SJCRH30 (cell line): ENCODE data around the gene PDE6H. TPM values are rescaled to one million over a fixed set of nuclear protein-coding genes. Genes with fewer than 3 reads are reported as not detected.

Experiments
- DNase-seq, 2 experiments: peaks; one replicate each; pipeline ENCODE4 v3.0.0-alpha.2; 2015 to 2020
- H3K27ac ChIP-seq: fragments of 250-450 bp; sonication (Bioruptor Pico); 2 replicates; pipeline ENCODE4 v1.5.1; 2020; ENCODE audit warnings: mild to moderate bottlenecking, moderate library complexity
- H3K27me3 ChIP-seq: fragments of 250-450 bp; sonication (Bioruptor Pico); 2 replicates; pipeline ENCODE4 v1.5.1; 2020; ENCODE audit warnings: mild to moderate bottlenecking, moderate library complexity
- H3K36me3 ChIP-seq: fragments of 250-450 bp; sonication (Bioruptor Pico); 2 replicates; pipeline ENCODE4 v1.5.1; 2020; ENCODE audit warnings: mild to moderate bottlenecking, moderate library complexity
- H3K4me1 ChIP-seq: fragments of 250-450 bp; sonication (Bioruptor Pico); 2 replicates; pipeline ENCODE4 v1.5.1; 2020; ENCODE audit warnings: mild to moderate bottlenecking, moderate library complexity
- H3K4me3 ChIP-seq: fragments of 250-450 bp; sonication (Bioruptor Pico); 2 replicates; pipeline ENCODE4 v1.5.1; 2020; ENCODE audit warnings: mild to moderate bottlenecking, moderate library complexity
- H3K9me3 ChIP-seq: fragments of 250-450 bp; sonication (Bioruptor Pico); replicated peaks from 2 replicates; pipeline ENCODE4 v1.5.1; 2020; ENCODE audit warnings: mild to moderate bottlenecking, moderate library complexity
- total RNA-seq: library from RNA; depleted of rRNA; stranded (reverse); fragments of >200 nt; shearing (Covaris generic); gene quantifications from 2 replicates; pipeline ENCODE4 v1.2.3, GENCODE V29; 2014

The PDE6H gene
- total RNA-seq, 1 experiment from 2014 or later: not detected

DNA sequence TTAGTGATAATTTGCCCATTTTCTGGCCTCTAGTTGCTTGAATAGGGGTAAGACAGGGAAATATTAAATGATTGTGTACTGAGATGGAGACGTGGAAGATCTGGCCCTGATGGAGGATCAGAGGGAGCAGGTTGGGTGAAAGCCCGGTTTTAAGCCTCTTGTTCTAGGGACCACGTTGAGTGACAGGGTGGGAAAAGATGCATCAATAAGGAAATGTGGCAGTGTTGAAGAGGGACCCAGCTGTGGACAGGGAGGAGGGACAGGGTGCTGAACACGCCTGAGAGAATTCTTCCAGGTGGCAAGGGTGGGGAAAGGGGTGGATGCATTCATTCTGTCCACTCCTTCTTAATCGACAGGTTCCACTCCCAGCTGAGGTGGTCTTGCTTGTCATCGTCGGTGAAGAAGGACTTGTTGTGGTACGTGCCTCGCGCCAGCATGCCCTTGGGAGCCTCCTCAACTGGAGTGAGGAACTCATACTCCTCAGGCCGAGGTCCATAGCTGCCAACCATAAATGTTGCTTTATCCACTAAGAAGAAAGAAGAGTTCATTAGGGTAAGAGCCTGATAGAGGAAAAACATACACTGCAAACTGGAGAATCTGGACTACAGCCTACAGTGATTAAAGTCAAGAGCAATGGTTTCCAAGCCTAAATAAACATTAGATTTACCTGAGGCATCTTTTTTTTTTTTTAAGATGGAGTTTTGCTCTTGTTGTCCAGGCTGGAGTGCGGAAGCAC, 30.5 kb upstream of the PDE6H start:
- no peaks in the 10 kb centered on the region for H3K36me3 ChIP-seq

DNA sequence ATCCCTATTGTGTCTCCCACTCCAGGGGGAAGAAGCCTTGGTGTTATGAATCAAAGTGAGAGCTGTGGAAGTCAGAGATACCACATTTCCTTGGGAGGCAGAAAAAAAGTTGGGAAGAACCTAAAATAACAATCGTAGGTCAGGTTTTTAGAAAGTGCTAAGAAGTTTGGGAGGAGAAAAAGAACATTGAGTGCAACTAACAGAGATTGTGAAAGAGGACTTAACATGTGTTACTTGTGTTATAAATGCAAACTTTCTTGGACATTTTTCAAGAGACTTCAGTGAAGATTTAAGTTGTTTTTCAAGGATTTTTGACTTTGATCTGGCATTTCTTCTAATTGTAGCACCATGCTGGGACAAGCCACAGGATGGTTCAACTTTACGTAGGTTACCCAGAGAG, 26.7 kb upstream of the PDE6H start:
- H3K36me3 ChIP-seq: no peaks in the 10 kb centered on the region
- H3K4me3 ChIP-seq: no peak overlapping the region
- H3K4me1 ChIP-seq: 0 out of 2 replicates have a peak, but pooled peaks cover 6% of the 10 kb centered on the region
- no peak for DNase-seq
- H3K27me3 ChIP-seq: no peaks in the 10 kb centered on the region
- no peak overlapping the region for H3K27ac ChIP-seq
- no peaks in the 10 kb centered on the region for H3K9me3 ChIP-seq

More for the DNA sequence above, 30.5 kb upstream of the PDE6H start:
- DNase-seq: no peak
- Histone ChIP-seq H3K4me3 (no peak overlapping the region), H3K27ac (no peak overlapping the region), H3K9me3 (no peaks in the 10 kb centered on the region), H3K27me3 (no peaks in the 10 kb centered on the region), H3K4me1 (no peaks in the 10 kb centered on the region)

DNA sequence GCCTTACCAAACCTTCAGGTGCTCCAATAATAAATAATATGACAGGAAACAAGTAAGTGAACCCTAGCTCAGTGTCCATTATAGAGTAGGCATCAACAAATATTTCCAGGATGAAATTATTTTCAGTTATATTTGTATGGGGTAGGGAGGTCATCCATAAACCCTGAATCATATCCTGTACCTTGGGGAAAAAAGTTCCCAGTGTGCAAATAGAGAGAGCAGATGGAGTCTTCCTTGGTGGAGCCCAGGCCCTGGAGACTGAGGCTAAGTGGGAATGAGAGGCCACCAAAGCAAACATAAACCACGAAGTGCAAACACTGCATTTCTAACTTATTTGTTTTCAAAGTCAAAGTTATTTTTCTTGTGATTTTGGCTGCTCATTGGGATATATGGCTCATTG, 26.0 kb upstream of the PDE6H start:
- DNase-seq: no peak
- H3K9me3 ChIP-seq: no peaks in the 10 kb centered on the region
- H3K27me3 ChIP-seq: no peaks in the 10 kb centered on the region
- H3K27ac ChIP-seq: no peak overlapping the region
- H3K36me3 ChIP-seq: no peaks in the 10 kb centered on the region
- H3K4me1 ChIP-seq: 0 out of 2 replicates have a peak, but pooled peaks cover 8% of the 10 kb centered on the region
- no peak overlapping the region for H3K4me3 ChIP-seq

DNA sequence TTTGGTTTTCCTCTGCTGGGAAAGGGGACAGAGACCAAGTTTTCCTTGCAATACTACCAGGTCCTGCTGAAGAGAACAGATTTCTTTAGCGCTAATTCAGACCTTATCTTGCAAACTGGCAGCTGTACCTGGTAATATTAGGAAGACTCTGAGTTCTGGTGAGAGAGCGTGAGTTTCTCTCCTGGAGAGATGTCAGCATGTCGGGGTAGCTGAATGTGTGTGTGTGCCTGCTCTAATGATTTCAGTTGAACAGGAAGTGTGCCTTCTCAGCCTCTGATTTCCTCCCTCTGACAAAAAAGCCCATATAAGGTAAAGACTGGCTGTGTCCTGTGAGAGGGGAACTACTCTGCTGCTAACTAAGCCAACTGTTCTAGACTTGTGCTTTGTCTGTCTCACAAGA, 24.2 kb upstream of the PDE6H start:
- Histone ChIP-seq H3K36me3 (no peaks in the 10 kb centered on the region), H3K27ac (no peak overlapping the region), H3K9me3 (no peaks in the 10 kb centered on the region), H3K27me3 (no peaks in the 10 kb centered on the region), H3K4me3 (no peak overlapping the region), H3K4me1 (0 out of 2 replicates have a peak, but pooled peaks cover 8% of the 10 kb centered on the region)
- peak; percentile 17 to 59 for DNase-seq

DNA sequence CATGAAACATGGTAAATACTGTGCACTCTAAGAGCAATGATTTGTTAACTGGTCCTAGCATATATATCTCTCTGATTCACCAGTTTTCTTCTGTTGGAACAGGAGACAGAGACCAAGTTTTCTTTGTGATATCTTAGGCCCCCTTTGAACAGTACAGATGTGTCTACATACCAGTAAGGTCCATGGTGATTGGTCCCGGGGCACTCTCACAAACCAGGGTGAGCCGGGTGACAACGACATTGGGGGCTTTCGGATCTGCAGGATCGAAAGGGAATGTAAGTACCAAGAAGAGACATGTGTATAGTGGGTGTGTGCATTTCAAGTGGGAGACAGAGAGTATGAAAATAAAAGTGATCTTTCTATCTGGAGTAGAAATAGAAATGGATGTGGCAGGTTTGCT, 23.2 kb upstream of the PDE6H start:
- no peak for DNase-seq
- H3K27me3 ChIP-seq: no peaks in the 10 kb centered on the region
- H3K36me3 ChIP-seq: no peaks in the 10 kb centered on the region
- no peak overlapping the region for H3K4me3 ChIP-seq
- no peaks in the 10 kb centered on the region for H3K9me3 ChIP-seq
- H3K4me1 ChIP-seq: 0 out of 2 replicates have a peak, but pooled peaks cover 8% of the 10 kb centered on the region
- H3K27ac ChIP-seq: no peak overlapping the region

DNA sequence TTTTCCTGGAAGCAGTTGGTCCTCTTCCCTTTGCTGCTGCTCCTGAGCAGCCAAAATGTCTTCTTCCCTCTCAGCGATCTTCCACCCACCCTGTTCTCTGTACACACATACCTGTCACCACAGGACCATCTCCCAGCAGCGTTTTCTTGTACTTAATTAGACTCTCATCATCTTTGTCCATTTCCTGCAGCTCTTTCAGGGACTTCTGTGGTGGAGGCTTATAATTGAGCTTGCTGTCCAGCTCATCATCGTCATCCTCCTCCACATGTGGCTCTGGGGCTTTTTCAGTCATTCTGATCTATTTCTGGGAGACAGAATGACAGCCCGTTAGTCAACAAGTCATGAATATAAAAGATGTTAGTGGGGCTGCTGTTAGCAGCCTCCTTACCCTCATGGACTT, 22.4 kb upstream of the PDE6H start:
- no peak for DNase-seq
- Histone ChIP-seq H3K4me1 (0 out of 2 replicates have a peak, but pooled peaks cover 8% of the 10 kb centered on the region), H3K27ac (no peak overlapping the region), H3K36me3 (no peaks in the 10 kb centered on the region), H3K9me3 (no peaks in the 10 kb centered on the region), H3K4me3 (no peak overlapping the region), H3K27me3 (no peaks in the 10 kb centered on the region)

DNA sequence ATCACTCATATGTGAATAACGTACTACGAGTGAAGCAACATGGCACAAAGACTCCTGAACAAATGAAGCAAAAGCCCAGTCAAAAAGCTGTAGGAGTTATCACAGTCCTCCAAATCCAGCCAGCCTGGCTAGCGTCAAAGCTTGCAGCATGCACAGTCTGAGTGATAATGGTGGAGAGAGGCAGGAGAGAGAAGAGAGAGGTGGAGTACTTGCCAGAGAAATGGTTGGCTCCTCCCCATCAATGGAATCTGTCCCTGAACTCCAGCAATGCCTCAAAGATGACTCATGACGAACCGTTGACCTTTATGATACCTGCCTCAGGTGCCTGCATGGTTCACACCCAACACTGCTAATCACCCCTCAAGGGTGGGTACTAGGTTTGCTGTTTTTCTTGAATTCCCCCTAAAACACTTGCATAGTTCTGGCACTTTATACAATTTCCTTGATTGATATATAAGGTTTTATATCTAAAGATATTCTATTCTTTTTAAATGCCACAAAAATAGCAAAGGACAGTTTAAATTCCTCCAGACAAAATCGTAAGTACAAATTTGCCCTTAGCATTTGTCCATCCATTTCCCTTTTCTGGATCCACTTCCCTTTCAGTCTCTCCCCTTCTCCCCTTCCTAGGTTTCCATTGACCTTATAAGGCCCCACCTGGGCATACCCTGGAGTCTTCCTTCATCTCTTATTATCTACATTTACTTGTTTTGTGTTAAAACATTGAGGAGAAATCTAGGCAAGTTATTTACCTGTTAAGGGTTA, 21.7 kb upstream of the PDE6H start:
- no peaks in the 10 kb centered on the region for H3K27me3 ChIP-seq
- H3K27ac ChIP-seq: no peak overlapping the region
- 0 out of 2 replicates have a peak, but pooled peaks cover 8% of the 10 kb centered on the region for H3K4me1 ChIP-seq
- H3K4me3 ChIP-seq: no peak overlapping the region
- no peaks in the 10 kb centered on the region for H3K9me3 ChIP-seq
- H3K36me3 ChIP-seq: no peaks in the 10 kb centered on the region
- DNase-seq: no peak

DNA sequence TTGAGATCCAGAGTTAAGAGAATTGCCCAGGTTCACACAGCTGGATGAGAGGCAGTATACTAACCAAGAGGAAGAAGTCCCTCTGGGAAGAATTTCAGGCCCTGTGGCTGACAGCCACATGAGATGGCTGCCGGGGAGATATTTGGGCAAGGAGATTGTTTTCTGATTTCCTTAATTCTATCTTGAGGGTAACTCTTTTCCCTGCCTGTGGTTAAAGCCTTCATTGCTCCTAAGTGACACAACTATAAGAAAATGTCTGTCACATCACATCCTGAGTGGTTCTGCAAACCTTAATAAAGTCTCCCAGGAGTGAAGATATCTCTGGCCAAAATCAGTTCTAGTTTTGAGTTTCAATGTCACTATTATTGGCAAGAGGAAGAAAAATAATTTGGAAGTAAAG, 21.0 kb upstream of the PDE6H start:
- DNase-seq: no peak
- H3K27ac ChIP-seq: no peak overlapping the region
- H3K36me3 ChIP-seq: no peaks in the 10 kb centered on the region
- H3K9me3 ChIP-seq: no peaks in the 10 kb centered on the region
- no peaks in the 10 kb centered on the region for H3K27me3 ChIP-seq
- 0 out of 2 replicates have a peak, but pooled peaks cover 8% of the 10 kb centered on the region for H3K4me1 ChIP-seq
- H3K4me3 ChIP-seq: no peak overlapping the region

DNA sequence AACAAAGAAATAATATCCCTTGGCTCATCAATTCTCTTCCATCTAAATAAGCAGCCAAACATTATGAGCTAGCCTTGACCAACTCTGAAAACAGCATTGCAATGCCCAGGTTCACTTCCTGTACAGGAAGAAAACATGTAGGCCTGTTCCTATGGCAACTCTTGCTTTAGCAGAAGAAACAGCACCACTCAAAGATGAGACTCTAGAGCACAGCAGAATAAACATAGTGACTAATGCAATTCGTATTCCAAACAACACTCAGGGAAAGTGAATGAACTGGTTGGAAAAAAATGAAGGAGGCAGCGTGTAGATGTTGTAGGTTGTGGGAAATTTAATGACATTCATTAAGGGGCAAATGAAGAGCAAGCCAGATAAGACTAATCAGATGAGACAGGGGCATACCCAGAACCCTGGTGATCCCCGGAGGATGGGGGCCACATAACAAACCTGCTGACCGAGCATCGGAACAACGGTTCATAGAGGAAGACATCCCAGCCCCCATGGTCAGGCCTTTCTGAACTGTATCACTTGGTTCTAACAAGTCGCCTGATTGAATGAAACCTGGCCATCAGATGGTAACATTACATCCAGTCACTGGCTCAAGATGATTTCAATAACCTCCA, 20.4 kb upstream of the PDE6H start:
- DNase-seq: no peak
- no peak overlapping the region for H3K27ac ChIP-seq
- H3K36me3 ChIP-seq: no peaks in the 10 kb centered on the region
- H3K4me3 ChIP-seq: no peak overlapping the region
- H3K9me3 ChIP-seq: no peaks in the 10 kb centered on the region
- H3K4me1 ChIP-seq: 0 out of 2 replicates have a peak, but pooled peaks cover 8% of the 10 kb centered on the region
- no peaks in the 10 kb centered on the region for H3K27me3 ChIP-seq

DNA sequence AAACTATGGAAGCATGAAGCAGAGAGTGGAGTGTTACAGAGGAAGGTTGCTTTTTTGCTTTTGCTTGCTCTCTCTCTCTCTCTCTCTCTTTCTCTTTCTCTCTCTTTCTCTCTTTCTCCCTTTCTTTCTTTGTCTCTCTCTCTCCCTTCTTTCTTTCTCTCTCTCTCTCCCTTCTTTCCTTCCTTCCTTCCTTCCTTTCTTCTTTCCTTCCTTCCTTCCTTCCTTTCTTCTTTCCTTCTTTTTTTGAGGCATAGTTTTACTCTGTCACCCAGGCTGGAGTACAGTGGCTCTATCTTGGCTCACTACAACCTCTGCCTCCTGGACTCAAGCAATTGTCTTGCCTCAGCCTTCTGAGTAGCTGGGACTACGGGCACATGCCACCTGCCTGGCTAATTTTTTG, 19.1 kb upstream of the PDE6H start:
- Histone ChIP-seq H3K27ac (no peak overlapping the region), H3K4me3 (no peak overlapping the region), H3K27me3 (no peaks in the 10 kb centered on the region), H3K36me3 (no peaks in the 10 kb centered on the region), H3K4me1 (0 out of 2 replicates have a peak, but pooled peaks cover 6% of the 10 kb centered on the region), H3K9me3 (no peaks in the 10 kb centered on the region)
- DNase-seq: no peak

DNA sequence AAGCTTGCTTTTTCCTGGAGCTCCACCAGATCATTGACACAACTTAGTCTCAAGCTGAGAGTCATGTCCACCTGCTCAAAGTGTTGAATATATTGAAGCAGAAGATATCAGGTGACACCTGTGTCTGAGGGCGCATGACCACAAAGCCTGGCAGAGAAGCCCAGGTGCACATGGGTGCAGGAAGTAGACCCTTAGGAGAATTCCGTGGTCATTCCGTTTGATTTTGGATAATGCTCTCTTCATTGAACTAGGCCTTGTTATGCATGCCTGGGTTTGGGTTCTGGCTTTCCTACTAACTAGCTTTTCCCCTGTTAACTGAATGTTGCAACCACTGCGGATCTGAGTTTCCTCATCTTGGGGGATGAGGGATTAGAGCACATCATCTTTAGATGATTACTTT, 18.6 kb upstream of the PDE6H start:
- no peak overlapping the region for H3K27ac ChIP-seq
- H3K4me1 ChIP-seq: 0 out of 2 replicates have a peak, but pooled peaks cover 3% of the 10 kb centered on the region
- H3K27me3 ChIP-seq: no peaks in the 10 kb centered on the region
- no peaks in the 10 kb centered on the region for H3K9me3 ChIP-seq
- no peak overlapping the region for H3K4me3 ChIP-seq
- no peak for DNase-seq
- no peaks in the 10 kb centered on the region for H3K36me3 ChIP-seq

DNA sequence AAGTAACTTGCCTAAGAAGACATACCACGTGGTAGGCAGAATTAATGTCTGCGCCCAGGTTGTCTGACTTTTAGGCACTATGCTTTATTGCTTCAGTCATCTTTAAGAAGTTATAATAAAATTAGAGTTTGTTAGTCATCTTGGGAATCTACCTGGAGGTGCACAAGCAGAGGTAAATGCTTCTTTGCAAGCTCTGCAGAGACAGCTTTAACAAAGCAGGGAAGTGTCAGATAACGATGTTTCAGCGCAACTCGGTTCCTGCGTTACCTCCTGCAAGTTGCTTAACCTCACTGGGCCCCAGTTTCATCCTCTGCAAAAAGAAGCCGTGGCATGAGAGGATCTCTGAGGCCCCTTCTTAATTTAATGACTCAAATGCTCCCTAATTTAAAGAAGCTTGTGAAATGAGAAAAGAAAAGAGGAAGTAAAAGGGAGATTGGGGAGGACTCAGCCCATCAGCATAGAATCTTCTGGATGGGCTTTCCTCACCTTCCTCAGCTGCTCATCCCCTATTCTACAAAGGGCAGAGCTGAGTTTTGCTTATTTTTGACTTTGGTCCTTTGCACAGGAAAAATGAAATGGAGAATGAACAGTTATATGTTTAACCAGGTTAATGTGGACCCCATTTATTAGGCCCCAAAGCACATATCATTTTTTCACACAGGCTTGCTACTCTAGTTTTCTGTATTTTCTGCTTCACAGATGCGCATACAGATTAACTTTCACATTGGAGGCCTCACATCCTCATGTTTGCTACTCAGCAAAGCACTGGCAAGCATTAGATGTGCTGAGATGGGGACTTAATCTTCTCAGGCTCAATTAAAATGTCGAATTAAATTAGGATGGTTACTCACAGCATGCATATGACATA, 16.6 kb upstream of the PDE6H start:
- Histone ChIP-seq H3K27ac (no peak overlapping the region), H3K9me3 (no peaks in the 10 kb centered on the region), H3K36me3 (no peaks in the 10 kb centered on the region), H3K4me1 (peaks cover 9% of the 10 kb centered on the region), H3K27me3 (no peaks in the 10 kb centered on the region), H3K4me3 (no peak overlapping the region)
- DNase-seq: no peak

DNA sequence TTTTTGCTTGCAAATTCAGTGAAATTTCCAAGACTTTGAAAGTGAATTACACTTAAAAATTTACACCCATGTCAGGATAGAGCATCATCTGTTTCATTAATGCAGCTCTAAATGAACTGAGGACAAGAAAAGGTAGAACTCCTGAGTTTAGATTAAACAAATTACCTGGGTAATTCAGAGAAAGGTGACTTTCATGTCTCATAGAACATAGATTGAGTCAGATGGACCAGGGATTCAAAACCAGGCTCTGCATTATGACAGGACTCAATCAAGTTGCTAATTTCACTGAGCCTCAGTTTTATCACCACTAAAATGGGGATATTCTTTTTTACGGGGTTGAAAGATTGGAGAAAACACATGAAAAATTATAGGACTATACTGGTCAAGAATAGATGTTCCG, 15.9 kb upstream of the PDE6H start:
- no peak for DNase-seq
- peaks cover 7% of the 10 kb centered on the region for H3K4me1 ChIP-seq

DNA sequence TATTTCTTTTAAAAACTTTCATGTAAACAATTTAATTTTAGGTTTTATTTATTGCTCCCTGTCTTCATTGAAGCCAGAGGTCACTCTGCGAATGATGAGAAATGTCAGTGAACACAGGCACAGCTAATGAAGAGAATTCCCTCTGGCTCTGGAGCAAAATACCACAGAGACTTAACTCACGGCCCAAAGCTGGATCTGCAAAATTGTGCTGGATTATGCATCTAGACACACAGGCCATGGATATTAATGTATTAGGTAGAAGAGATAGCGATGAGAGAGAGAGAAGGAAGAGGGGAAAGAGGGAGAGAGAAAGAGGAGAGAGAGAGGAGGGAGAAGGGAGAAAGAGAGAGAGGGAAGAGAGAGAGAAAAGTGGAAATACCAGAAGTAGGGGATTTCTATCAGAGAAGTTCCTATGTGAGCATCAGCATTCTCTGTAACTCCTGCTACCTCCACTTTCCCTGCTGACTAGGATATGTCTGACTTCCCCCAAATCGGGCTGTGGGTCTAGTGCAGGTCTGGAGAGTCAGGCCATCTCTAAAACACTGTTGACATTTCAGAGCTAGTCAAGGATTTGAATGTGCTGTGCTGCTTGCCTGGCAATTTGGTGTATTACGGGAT, 15.2 kb upstream of the PDE6H start:
- no peak for DNase-seq
- no peak overlapping the region for H3K27ac ChIP-seq
- peaks cover 7% of the 10 kb centered on the region for H3K4me1 ChIP-seq

More for the DNA sequence above, 15.9 kb upstream of the PDE6H start:
- no peak overlapping the region for H3K27ac ChIP-seq
- H3K4me3 ChIP-seq: no peak overlapping the region
- H3K36me3 ChIP-seq: no peaks in the 10 kb centered on the region
- H3K27me3 ChIP-seq: no peaks in the 10 kb centered on the region
- no peaks in the 10 kb centered on the region for H3K9me3 ChIP-seq

More for the DNA sequence above, 15.2 kb upstream of the PDE6H start:
- no peaks in the 10 kb centered on the region for H3K36me3 ChIP-seq
- no peaks in the 10 kb centered on the region for H3K9me3 ChIP-seq
- H3K27me3 ChIP-seq: no peaks in the 10 kb centered on the region
- no peak overlapping the region for H3K4me3 ChIP-seq
